Measurements from ENCODE around the gene SAMM50. TPM values are rescaled to one million over a fixed set of nuclear protein-coding genes. Genes with fewer than 3 reads are reported as not detected.
"Not testable (repeated sequence)": the region's sequence is repeated elsewhere in the genome, so short reads cannot be mapped to it uniquely, and the experiment has no call there.

The SAMM50 gene
- total RNA-seq, 4 donors from 2014 or later = 21.6 to 28.6 (median 27.2) TPM

DNA sequence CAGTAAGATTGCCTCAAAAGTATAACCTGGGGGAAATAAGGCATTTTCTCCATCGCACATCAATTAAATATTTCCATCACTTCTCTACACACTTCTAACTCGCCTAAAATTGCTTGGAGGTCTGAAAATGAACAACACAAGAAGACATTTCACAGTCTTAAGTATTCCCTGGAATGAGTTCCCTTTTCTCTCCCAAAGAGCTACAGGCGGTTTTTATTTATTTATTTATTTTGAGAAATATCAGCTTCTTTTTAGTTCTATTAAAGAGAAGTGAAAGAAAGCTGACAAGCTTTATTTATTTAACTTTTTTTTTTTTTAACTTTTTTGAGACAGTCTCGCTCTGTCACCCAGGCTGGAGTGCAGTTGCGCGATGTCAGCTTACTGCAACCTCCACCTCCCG, 57.3 kb downstream of the SAMM50 start:
- no peaks in the 10 kb centered on the region for H3K4me1 ChIP-seq
- intact Hi-C loops (cut with DNase I) = no loop called here
- no peaks in the 10 kb centered on the region for H3K36me3 ChIP-seq
- H3K27ac ChIP-seq (replicated peaks in 1 of 4) = no peak overlapping the region
- no peak for TF ChIP-seq EP300 (IDR thresholded peaks at IDR 0.05)
- no peak for TF ChIP-seq POLR2AphosphoS5 (IDR thresholded peaks at IDR 0.05)
- TF ChIP-seq POLR2A (IDR thresholded peaks at IDR 0.05; ENCODE audit: low read depth) = no peak
- TF ChIP-seq, protein P1, sequence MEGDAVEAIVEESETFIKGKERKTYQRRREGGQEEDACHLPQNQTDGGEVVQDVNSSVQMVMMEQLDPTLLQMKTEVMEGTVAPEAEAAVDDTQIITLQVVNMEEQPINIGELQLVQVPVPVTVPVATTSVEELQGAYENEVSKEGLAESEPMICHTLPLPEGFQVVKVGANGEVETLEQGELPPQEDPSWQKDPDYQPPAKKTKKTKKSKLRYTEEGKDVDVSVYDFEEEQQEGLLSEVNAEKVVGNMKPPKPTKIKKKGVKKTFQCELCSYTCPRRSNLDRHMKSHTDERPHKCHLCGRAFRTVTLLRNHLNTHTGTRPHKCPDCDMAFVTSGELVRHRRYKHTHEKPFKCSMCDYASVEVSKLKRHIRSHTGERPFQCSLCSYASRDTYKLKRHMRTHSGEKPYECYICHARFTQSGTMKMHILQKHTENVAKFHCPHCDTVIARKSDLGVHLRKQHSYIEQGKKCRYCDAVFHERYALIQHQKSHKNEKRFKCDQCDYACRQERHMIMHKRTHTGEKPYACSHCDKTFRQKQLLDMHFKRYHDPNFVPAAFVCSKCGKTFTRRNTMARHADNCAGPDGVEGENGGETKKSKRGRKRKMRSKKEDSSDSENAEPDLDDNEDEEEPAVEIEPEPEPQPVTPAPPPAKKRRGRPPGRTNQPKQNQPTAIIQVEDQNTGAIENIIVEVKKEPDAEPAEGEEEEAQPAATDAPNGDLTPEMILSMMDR (IDR thresholded peaks at IDR 0.05) = no peak
- no peaks in the 10 kb centered on the region for H3K9me3 ChIP-seq
- no peak for DNase-seq (ENCODE audit: extremely low spot score)
- H3K4me3 ChIP-seq = no peak overlapping the region
- WGBS = 81% methylated on average over 7 of the region's 7 CpGs
- H3K27me3 ChIP-seq = no peaks in the 10 kb centered on the region

DNA sequence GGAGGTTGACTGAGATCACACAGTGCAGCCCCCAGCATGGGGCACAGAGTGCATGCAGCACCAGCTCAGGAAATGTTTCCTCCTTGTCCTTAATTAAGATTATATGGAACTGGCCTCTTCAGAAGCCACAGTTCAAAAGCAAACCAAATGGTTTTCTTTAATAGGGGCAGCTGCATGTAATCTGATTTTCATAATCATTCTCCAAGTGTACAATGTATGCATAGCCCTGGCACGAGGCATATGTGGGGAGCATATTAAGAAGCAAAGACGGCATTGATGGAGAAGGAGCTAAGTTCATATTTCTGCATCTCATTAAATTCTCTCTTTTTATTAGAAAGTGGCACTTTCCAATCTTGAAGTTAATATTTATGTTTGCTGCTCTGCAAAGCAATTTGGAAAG, 59.0 kb downstream of the SAMM50 start:
- Histone ChIP-seq H3K27ac (replicated peaks in 1 of 4) (no peak overlapping the region), H3K9me3 (no peaks in the 10 kb centered on the region), H3K36me3 (no peaks in the 10 kb centered on the region), H3K4me3 (no peak overlapping the region), H3K4me1 (peaks cover 0 to under 1% (median 0%) of the 10 kb centered on the region in 4 donors), H3K27me3 (no peaks in the 10 kb centered on the region)
- no peak for DNase-seq (ENCODE audit: extremely low spot score)
- intact Hi-C loops (cut with DNase I) = no loop called here
- TF ChIP-seq POLR2A (IDR thresholded peaks at IDR 0.05; ENCODE audit: low read depth) (no peak), EP300 (IDR thresholded peaks at IDR 0.05) (no peak)
- 75% methylated on average over 2 of the region's 2 CpGs for WGBS

DNA sequence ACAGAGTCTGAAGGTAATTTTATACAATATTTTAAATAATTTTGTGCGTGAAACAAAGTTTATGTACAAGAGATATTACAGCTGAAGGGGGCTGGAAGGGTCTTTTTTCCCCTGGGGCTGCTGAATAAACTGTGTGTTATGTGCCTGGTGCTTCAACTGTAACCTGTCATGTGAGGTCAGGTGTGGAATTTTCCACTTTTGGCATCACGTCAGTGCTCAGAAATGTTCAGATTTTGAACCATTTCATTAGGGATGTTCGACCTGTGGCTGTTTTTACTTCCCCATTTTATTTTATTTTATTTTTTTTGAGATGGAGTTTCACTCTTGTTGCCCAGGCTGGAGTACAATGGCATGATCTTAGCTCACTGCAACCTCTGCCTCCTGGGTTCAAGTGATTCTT, 61.3 kb downstream of the SAMM50 start:
- H3K27me3 ChIP-seq; DNase-seq (ENCODE audit: extremely low spot score); H3K4me1 ChIP-seq; H3K36me3 ChIP-seq; H3K9me3 ChIP-seq; H3K27ac ChIP-seq (replicated peaks in 1 of 4); H3K4me3 ChIP-seq; intact Hi-C loops (cut with DNase I): not testable (repeated sequence)
- 83% methylated on average over 3 of the region's 3 CpGs for WGBS

DNA sequence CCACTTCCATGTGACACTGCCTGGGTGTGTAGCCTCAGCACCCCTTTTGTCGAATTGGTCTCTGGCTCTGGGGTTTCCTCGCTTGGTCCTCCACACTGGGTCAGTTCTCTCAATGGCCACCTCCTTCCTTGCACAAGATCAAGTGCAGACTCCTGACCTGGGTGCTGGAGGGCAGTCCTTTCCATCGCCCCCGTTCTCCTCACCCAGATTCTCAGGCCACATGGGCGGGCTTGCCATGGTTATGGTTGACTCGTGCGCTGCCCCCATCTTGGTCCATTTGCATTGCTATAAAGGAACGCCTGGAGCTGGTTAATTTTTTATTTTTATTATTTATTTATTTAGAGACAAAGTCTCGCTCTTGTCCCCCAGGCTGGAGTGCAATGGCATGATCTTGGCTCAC, 63.4 kb downstream of the SAMM50 start:
- intact Hi-C loops (cut with DNase I) = no loop called here
- no peak for TF ChIP-seq POLR2AphosphoS5 (IDR thresholded peaks at IDR 0.05)
- TF ChIP-seq POLR2A (IDR thresholded peaks at IDR 0.05; ENCODE audit: low read depth) = no peak
- TF ChIP-seq EP300 (IDR thresholded peaks at IDR 0.05) = no peak
- TF ChIP-seq, protein P1 (IDR thresholded peaks at IDR 0.05) = no peak
- Histone ChIP-seq H3K27ac (replicated peaks in 1 of 4) (no peak overlapping the region), H3K36me3 (no peaks in the 10 kb centered on the region), H3K4me1 (peaks cover 17 to 22% (median 19%) of the 10 kb centered on the region in 4 donors), H3K9me3 (no peaks in the 10 kb centered on the region), H3K4me3 (no peak overlapping the region), H3K27me3 (no peaks in the 10 kb centered on the region)
- DNase-seq (ENCODE audit: extremely low spot score) = no peak
- WGBS = 97% methylated on average over 9 of the region's 9 CpGs

DNA sequence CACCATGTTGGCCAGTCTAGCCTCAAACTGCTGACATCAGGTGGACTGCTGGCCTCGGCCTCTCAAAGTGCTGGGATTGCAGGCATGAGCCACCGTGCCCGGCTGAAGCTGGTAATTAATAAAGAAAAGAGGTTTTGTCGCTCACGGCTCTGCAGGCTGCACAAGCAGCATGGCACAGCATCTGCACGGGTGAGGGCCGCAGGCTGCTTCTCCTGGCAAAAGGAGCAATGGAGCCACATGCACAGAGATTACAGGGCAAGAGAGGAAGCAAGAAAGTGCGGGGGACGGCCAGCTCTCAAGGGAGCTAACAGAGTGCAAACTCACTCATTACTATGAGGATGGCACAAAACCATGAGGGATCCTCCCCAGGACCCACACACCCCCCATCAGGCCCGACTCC, 64.2 kb downstream of the SAMM50 start:
- Histone ChIP-seq H3K4me1 (peaks cover 21 to 25% (median 22%) of the 10 kb centered on the region in 4 donors), H3K27ac (replicated peaks in 1 of 4) (no peak overlapping the region), H3K4me3 (no peak overlapping the region), H3K27me3 (no peaks in the 10 kb centered on the region), H3K9me3 (no peaks in the 10 kb centered on the region), H3K36me3 (no peaks in the 10 kb centered on the region)
- DNase-seq (ENCODE audit: extremely low spot score) = no peak
- TF ChIP-seq EP300 (IDR thresholded peaks at IDR 0.05) = no peak
- TF ChIP-seq, protein P1 (IDR thresholded peaks at IDR 0.05) = no peak
- TF ChIP-seq POLR2AphosphoS5 (IDR thresholded peaks at IDR 0.05) = no peak
- TF ChIP-seq POLR2A (IDR thresholded peaks at IDR 0.05; ENCODE audit: low read depth) = no peak
- WGBS = 84% methylated on average over 10 of the region's 10 CpGs
- intact Hi-C loops (cut with DNase I) = no loop called here

DNA sequence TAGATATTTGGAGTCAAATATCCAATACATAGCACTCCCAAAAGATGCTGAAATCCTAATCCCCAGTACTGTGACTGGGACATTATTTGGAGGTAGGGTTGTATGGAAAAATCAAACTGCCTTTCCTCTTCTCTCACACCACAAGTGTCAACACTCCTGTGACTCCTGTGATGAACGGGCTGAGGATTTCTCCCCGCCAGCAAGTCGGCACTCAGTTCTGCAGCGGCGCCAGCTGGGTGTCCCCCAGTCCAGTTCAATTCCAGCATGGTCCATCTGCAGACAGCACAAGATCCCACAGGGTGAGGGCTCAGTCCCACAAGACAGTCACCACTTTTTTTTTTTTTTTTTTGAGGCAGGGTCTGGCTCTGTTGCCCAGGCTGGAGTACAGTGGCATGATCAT, 64.6 kb downstream of the SAMM50 start:
- intact Hi-C loops (cut with DNase I) = no loop called here
- H3K27ac ChIP-seq (replicated peaks in 1 of 4) = no peak overlapping the region
- TF ChIP-seq, protein P1 (IDR thresholded peaks at IDR 0.05) = no peak
- TF ChIP-seq POLR2AphosphoS5 (IDR thresholded peaks at IDR 0.05) (no peak), POLR2A (IDR thresholded peaks at IDR 0.05; ENCODE audit: low read depth) (no peak), EP300 (IDR thresholded peaks at IDR 0.05) (no peak)
- no peaks in the 10 kb centered on the region for H3K27me3 ChIP-seq
- H3K4me1 ChIP-seq = peaks cover 24 to 30% (median 25%) of the 10 kb centered on the region in 4 donors
- DNase-seq (ENCODE audit: extremely low spot score) = no peak
- H3K36me3 ChIP-seq = no peaks in the 10 kb centered on the region
- H3K9me3 ChIP-seq = no peaks in the 10 kb centered on the region
- H3K4me3 ChIP-seq = no peak overlapping the region
- 92% methylated on average over 5 of the region's 5 CpGs for WGBS

Data from esophagus muscularis mucosa (tissue), 4 donors.